GM19240 (cell line): ENCODE results near the gene FARS2.

ENCODE experiments used
- DNase-seq: peaks from one replicate; pipeline ENCODE4 v3.0.0; 2011; ENCODE audit warnings: low spot score; ENCODE audit not compliant: insufficient read length

The FARS2 gene

DNA sequence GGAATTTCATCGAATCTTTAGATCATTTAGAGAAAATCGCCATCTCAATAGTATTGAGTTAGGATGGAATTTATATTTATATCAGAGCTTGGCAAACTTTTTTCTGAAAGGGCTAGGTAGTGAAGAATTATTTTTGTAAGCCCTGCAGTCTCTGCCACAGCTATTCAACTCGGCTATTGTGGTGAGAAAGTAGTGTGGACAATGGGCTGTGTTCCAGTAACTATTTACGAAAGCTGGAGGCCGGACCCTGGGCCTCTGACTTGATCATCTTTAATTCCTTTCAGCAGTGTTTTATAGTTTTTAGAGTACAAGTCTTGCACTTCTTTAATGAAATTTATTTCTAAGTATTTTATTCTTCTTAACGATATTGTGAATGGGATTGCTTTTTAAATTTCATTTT, 201.5 kb downstream of the FARS2 start:
- DNase-seq = no peak

DNA sequence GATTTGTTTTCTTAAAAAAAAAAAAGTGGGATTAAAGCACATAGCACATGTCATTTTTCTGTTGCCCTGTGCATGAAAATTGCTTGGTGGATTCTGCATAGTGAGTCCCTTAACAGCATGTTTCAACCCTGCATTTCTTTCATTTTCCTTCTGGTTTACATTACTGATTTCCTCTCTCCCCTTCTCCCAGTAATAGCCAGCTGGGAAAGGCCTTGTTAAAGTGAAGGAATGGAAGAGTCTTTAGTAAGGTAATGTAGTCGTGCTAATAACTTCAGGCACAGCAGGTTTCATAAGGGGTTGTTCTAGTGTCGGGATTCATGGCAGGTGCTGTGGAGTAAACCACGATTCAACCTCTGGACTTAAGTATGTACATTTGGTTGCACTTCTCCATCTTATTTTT, 202.4 kb downstream of the FARS2 start:
- no peak for DNase-seq

DNA sequence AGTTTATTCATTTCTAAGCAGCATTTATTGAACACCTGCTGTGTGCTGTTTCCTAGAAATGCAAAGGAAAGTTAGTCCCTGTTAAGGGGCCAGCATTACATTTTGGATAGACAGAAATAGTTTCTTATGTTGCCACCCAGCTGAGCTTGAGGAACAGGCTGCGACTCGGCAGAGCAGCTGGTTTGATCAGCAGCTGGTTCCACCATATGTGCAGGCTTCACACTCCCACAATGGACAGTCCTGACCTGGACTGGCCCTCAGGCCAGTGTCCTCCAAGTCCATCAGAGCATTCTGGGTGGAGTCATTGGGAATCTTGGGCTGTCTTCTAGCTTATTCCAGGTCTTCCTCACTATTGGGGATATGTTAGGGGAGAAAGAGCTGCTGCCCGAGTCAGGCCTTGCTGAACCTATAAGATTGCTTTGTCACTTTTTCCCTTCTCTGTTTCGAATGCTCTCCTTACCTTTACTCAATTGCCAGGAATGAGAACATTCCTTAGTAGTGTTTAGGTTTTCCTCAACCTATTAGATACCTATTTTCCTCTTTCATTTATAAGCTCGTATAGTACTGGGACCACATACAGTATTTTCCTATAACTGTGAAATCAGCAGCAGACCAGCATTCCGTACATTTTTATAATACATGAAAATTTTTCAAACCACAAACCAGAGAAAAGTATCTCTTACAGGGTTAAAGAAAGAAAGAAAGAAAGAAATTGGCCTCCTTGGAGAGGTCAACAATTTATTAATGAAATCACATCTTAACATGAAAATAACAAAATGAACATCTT, 203.0 kb downstream of the FARS2 start:
- DNase-seq = no peak

DNA sequence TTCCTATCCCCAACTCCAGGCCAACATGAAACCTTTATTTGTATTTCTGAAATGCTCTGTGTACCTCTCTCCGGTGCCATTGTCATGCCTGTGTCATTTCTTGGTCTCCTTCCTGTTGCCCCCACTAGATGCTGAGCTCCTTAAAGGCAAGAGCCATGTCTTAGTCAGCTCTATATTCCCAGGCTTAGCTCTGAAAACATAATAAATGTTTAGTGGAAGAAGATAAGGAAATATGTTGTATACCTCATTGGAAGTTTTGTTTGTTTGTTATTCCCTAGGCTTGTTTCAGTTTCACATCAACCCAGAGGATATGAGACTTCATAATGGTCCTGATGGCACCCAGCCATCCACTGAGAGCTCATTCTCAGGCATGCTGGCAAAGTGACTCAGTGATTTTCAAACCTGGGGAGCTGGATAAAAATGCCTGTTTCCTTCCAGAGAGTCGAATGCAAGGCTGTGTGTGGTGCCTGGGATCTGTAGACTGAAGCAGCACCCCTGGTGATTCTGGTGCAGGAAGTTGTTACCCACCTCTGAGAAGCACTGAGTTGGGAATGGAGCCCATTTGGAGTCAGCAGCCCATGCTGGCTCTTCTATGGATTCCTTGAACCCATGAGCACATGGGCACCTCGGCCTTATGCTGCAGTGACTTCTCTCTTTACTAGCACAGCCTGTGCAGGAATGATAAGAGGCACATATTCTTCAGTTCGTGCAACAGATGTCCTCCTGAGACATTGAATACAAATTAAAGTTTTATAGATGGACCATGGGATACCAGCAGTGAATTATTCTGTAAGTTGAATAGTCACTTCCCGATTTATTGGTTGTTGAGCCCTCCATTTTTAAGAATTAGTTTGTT, 205.2 kb downstream of the FARS2 start:
- no peak for DNase-seq

DNA sequence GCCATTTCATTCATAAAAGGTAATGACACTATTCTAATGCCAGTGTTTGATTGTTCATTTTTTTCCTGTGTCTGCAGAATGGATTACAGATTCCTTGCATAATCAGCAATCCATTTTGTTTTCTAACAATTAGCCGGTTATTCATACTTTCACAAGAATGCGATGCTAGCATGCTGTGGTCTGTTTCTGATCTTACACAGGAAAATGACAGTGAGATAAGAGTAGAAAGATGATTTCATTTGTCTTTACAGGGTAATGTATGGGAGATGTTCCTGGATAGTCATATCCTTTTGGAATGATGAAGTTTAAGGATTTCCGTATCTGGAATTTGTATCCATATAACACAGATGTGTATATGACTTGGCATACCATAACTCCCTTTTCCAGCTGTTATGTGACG, 207.3 kb downstream of the FARS2 start:
- DNase-seq = no peak

DNA sequence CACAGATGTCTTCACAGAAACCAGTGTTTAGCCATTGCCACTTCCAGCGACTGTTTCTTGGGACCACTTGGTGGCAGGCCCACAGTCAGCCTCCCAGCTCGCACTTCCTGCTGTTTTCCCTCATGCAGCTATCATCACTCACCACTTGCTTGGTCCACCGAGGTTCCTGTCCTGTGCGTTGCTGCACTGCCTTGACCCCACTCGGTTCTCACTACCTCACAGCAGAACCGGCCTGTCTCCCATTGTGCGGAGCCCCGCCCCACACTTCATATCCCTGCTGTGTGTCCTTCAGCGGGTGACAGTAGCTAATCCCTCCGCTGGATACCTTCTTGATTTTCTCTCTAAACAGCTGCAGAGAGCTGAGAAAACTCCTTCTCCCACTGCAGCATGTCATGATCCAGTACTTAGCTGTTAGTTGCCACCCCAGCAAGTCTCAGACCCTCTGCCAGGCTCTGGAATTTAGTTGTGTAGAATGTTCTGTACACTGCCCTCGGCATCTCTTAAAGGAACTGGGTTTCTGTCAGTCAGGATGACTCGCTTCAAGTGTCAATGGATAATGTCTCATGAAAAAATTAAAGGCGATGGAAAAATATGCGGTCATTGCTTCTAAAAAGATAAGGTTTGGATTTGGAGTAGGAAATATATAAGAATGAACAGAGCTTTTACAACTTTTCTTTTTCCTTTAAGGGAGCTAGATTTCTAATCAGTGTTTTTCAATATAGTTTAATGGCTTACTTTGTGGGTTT, 208.0 kb downstream of the FARS2 start:
- DNase-seq = no peak

DNA sequence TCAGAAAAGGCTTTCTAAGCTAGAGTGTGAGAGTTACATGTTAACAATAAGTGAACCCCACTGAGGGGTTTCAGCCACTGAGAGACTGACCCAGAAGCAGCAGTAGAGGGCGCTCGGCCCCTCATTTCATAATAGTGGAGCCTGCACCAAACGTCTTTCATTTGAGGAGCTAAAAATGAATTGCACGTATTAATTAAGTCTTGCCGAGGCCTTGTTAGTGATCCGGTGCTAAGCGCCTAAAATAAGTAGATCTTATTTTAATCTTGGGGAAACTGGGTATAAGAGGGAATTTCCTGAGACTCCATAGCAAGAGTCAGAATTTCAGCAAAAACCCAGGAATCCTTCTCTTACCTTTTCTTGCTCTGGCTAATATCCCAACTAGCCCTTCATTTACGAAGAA, 209.7 kb downstream of the FARS2 start:
- peak; percentile 29 for DNase-seq

DNA sequence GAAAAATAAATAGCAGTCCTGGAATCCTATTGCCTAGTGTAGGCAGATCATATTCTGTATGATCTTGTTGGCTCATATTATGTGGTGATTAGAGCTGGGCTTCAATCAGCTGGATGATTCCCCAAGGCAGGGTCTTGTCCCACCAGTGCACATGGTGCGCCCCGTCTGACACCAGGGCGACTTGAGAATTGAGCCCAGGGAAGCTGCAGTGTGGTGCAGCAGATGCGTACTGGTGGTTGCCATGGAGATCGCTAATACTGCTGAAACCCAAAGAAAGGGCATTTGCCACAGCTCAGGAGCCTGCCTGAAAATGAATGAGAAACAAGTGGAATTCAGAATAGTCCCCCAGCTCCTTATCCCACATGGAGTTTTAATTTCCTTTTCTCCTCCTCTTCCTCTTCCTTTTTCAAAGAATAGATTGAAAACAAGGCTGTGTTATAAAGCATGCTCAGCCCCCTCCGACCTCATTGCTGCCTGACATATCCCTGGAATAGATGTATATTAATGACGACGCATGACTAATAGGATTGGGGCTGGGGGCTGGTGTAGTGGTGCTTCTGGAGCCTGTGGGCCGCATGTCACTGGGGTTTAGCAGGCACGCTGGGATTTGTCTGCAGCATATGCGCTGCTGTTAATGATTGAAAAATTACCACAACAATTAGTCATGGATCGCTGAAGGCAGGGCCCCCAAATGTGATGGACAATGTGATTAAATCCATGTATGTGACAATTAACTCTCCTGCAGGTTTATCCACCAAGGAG, 210.5 kb downstream of the FARS2 start:
- DNase-seq = no peak

DNA sequence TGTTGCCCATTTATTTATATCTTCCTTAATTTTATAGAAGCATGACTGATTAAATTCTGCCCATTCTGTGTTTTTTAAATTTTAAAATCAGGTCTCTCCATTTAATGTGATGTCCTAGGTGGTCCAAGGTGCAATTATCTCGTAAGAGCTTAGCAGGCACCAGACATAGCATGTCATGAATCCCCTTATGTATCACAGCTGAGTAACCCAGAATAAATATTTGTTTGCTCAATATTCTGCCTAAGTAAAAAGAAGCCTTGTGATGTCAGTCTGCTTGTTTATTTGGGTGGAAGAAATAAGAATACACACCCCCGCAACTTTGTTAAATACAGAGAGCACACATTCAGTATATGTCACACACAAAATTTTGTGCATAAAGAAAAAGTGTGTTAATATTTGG, 211.3 kb downstream of the FARS2 start:
- no peak for DNase-seq

DNA sequence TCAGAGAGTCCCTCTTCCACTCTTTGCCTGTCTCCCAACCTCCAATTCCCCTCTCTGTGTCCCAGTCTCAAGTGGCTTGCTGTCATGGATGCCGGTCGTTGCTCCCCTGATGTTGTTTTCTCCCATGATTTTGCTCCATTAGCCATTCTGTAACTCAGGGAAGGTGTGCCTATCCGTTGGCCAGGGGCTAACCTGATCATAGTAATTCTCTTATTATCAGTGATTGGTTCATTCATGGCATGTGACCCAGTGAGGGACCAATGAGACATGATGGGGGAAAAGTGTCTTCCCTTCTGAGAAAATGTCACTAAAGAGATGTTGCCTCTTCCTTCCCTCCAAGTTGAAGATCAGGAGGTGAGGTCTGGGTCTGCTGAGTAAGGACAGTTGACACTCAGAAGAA, 214.5 kb downstream of the FARS2 start:
- no peak for DNase-seq

DNA sequence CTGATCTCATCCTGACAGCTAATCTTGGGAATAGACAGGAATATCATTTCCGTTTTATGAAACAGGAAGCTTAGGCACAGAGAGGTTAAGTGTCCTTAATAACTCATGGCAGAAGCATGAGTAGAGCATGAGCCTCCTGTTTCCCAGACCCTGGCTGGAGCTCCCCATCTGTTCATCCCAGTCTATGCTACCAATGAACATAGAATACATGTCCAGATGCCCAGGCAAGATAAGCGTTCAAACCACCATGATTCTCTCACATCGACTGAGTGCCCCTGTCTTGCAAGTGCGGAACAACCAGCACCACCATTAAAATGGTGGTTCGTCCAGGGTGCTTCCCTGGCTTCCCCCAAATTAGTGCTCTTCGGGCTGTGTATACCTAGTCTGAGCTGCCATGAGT, 217.1 kb downstream of the FARS2 start:
- DNase-seq = no peak

DNA sequence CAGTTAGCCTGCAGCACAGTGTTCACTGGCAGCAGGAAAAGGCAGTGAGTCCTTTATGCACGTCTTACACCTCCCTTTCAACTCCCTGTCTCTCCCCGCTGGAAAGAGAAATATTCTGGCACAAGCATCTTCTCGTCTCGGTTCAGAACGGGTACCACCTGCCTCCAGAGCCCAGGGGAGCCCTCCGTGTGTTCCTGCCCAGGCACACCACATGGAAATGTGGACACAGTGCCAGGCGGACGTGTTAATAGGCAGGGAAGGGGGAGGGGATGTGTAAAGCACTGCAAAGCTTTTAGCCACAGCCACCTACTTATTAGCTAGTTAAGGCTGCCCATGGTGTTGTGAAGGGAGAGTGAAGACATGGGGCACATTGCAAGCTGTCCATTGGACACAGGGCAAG, 219.7 kb downstream of the FARS2 start:
- DNase-seq = no peak

DNA sequence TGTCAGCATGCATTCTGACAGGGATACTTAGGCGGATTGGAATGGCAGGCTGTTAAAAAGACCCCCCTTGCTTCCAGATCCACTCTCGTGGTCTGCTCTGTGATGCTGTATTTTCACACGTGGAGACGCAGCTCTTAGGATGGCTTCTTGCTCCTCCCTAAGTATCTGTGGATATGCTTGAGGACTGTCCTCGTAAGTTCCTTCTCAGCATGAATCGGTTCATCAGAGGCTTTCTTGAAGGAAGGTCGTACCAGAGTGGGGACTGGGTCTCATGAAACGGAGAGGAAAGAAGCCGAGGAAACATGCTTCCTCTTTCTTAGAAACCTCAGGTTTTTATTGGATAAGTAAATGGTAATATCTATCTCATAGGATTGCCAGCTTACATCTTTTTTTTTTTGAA, 220.4 kb downstream of the FARS2 start:
- DNase-seq = no peak

DNA sequence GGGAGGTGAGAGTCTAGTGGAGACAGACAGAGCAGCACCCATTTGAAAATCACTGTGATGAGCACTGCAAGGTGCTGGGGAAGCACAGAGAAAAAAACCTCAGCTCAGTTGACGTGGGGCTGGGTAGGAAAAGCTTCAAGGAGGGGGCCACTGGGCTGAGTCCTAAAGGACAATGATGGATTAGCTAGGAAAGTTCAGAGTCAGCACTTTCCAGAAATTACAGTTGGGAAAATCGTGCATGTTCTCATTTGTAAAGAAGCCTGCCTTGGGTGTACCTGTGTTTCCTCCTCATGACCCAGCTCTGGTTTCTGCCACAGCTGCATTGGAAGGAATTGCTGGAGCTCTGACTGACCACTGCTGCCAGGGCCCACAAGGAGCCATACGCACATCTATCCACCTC, 221.3 kb downstream of the FARS2 start:
- no peak for DNase-seq

DNA sequence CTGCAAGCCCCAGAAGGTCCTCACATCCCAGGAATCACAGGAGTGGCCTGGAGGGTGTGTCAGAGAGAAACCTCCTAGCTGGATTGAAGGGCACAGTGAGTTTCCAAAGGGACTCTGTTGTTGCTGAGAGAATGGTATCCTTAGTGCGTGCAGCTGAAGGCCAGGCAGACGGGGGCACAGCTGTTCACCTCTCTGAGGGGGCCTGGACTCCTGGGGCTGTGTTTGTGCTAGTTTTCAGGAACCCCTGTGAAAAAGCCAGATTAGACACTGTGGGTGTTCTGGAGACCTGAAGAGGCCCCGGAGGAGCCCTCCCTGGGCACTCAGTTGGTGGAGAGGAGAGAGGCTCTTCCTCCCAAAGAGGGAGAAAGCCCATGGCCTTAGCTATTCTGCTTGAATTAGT, 223.4 kb downstream of the FARS2 start:
- no peak for DNase-seq

DNA sequence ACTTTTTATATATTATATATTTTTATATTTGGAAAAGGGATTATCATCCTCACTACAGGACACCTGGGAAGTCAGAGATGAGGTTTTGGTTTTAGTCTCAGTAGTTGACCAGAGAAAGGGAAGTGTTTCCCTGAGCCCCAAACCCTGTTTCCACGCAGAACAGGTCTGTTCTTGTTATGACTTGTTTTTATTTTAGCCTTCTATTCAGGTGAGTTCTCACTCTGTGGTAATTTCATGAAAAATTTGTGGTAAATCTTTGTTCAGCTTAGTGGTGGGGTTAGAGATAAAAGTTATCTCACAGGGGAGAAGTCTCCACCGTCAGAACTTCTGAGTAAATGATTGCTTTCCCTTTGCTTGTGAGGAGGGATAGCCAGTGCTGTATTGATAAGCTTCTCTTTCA, 224.9 kb downstream of the FARS2 start:
- peak; percentile 22 for DNase-seq

DNA sequence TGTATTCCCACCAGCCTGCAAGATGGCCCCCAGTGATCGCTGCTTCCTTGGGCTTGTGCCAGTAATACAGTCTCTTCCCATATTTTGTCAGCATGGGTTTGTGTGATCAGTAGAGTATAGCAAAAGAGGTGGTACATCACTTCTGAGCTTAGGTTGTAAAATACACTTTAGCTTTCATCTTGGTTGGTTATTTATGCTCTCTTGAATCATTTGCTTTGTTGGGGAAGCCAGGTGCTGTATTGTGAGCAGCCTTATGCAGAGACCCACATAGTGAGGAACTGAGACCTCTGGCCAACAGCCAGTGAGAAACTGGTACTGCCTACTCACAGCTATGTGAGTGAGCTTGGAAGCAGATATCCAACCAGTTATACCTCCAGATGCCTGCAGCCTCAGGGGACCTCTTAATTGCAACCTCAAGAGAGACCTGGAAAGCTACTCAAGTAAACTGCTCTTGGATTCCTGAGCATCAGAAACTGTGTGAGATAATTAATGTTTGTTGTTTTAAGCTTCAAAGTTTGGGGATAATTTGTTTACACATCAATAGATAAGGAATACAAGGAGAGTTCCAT, 229.3 kb downstream of the FARS2 start:
- no peak for DNase-seq

DNA sequence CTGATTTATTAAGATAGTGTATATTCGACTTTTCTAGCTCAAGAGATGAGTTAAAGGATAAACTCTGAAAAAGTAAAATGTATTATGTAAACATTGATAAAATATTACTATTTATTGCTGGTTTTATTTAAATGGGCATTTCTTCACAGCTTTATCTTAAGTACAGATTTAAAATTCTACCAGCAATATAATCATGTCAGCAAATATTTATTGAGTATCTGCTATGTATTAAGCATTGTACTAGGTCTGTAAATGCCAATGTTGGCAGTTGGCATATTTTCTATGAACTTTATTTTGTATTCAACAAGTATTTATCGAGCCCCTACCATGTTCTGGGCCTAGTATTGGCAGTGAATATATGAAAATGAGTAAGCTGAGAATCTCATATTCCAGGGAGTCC, 231.0 kb downstream of the FARS2 start:
- DNase-seq = no peak

DNA sequence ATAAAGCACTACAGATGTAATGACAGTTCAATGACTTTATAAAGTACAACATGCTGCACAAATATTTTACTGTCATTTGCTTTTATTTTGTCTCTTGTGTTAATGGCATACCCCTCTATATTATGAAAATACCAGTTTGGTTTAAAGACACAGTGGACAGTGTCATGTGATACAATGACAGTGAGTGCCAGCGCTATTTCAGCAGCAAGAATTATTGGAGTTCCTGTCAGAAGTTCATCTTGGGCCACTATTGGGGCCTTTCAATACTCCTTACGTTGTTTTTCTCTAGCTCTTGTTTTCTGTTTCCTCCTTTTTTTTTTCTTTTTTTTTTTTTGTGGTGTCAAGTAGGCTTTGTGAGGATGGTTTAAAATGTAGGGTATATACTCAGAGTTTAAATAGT, 232.5 kb downstream of the FARS2 start:
- no peak for DNase-seq

DNA sequence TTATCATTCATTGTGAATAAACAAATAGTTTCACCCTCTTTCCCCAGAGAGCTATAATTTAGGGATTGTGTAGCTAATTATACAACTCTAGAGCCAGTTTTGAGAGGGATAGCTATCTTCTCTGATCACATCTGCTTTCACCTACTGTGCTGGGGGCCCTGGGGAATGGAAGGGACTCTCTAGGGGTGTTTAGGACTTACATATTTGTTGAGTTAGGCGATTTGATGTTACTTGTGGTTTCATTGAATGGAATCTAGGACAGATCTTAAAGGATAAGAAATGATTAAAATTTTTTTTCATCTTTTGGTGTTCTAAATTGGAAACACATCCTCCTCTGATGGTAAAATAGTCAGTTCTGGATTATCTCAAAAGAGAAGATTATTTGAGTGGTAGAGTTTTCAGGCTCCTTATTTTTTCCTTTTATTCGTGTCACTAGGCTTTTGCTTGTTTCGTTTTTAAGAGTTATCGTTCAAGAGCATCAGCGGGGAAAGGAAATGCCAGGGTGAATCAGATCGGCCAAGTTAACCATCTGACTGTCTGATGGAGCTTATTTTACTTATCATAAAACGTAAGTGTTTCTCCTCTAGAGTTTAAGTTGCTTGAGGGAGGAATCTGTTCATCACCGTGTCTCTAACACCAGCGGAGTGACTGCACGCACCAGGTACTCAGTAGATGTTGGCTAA, 236.7 kb downstream of the FARS2 start:
- no peak for DNase-seq

DNA sequence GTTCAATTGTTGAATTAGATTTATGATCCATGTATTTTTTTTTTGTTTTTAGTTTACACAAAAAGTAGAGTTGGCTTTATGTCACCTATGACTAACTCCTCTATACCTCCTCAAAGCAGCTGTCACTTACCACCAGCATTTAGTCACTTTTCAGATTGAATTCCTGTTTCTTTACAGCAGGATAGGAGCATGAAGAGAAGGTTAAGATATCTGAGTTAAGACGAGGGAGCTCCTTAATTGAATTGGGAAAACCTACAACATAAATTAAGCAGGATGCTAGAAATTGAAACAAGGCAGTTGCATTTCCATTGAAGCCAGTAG, 237.2 kb downstream of the FARS2 start:
- DNase-seq = no peak
